ENCODE results near the gene SLC25A43.
"Not testable (repeated sequence)": the region's sequence is repeated elsewhere in the genome, so short reads cannot be mapped to it uniquely, and the experiment has no call there.

Gene SLC25A43

DNA sequence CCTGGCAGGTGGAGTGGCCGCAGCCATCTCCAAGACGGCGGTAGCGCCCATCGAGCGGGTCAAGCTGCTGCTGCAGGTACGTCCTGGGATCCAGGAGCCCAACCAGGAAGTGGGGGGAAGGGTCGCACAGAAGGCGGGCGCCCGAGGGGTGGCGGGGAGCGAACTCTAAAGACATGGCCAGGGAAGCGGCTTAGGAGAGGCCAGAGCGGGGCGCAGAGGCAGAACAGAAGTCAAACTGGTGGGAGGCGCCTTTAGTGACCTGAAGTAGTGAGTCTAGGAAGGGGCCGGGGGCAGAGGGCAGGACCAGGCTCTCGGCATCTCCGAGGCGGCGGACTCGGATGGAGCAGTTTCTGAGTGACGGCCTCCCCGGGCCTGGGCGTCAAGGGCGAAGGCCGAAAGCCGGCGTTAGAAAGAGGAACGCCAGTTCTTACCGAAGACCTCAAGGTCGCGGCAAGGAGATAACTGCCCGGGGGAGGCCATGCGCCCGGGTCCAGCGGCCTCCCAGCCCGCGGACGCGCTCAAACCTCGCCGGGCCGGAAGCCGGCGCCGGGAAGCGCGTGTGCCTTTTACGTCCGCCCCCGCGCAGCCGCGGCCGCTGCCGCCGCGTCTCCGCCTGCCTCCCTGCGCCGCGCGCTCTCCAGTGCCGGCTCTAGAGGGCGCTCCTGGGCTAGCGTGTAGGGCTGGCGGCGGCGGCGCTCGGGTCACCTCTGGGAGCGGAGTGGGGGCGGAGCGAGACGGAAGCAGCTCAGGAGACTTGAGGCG lies 69.6 kb downstream of the SLC25A43 start:
- DNase-seq (ENCODE audit: low spot score), result peak; percentile 79

DNA sequence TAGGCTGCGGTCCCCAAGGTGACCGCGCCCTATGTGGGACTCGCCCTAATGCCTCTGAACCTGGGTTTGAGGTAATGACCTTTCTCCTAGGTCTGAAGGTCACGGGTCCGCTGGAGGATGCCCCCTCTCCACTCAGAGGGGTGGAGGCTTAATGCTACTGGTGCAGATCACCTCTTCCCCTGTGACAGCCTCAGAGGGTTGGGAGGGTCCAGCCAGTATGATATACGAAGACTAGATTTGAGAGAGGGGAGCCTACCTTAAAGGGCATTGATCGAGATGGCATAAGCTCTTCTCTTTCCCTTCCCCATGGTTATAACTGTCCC lies 70.1 kb downstream of the SLC25A43 start:
- DNase-seq (ENCODE audit: low spot score), result no peak

DNA sequence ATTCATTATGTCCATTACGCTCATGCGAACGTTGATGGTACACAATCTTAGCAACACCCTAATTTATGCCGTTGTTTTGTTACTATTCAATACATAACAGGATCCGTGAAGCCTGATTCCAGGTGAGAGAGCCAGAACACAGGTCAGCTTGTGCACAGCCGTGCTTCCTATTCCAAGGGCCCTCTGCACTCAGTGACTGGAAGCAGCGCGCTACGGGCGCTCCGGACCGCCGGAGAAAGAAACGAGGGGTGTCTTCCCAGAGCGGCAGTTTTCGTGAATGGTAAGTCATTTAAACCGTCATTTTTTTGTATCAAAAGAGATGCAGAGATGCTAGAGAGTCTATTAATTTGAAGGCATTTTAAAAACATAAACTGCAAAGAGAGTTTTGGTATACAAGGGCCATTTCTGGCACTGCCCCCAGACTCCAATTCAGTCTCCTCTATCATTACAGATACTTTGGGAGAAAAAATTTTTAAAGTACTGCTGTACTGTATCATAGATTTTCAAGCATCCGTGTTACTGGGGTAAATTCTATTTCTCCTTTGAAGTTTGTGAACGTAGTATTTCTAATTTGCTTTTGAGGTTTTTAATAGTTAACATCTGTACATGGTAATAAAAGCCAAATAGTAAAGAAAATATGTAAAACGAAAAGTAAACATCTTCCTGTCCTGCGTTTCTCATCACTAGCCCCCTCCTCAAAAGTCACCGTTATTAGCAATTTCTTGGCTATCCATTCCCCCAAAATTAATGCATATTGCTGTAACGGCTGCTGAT lies 75.7 kb downstream of the SLC25A43 start:
- DNase-seq (ENCODE audit: low spot score), result no peak

DNA sequence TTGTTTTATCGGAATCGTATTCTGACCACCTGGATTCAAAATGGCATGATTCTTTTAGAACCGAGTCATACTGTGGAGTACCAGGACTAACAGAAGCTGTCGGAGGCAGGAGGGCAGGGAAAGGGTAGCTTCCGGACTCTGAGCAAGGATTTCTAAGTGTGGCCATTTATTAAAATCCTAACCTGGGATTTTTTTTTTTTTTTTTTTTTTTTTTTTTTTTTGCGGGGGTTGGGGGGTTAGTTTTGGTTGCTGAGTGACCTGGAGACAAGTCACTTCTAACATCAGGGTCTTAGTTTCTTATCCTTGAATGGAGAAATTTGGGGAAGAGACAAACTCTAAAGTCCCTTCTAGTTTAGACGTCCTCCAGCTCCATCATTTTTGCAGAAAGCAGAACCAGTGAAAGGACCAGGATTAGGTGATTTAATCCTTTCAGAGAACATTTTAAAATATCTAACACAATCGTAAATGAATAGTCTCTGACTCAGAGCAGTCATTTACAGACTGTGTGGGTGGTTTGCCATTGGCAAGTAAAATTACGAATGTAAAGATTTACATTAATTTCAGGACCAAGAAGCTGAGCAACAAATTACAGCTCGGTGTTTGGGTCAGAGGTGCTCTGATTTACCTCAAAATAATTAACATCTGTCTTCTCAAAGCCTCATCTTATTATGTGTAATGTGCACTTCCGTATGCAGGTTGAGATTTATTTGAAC lies 76.4 kb downstream of the SLC25A43 start:
- no peak for DNase-seq (ENCODE audit: low spot score)

DNA sequence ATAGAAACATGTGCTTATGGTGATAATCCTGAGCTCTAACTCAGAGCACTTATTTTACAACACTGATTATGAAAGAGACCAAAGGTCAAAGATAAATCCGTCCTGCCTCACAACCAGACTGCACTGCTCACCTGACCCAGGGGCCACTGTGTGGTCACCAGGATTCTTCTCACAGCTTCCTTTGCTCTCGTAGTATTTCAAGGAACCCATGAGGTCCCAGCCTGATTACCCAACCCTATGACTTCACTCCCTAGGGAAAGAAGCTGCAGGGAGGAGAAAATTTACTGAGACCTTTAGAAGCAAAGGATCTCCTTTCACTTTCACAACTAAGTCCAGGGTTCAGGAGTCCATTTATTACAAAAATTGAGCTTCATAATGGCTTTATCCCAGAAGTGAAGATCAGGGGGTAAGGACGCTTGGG lies 78.7 kb downstream of the SLC25A43 start:
- no peak for DNase-seq (ENCODE audit: low spot score)

DNA sequence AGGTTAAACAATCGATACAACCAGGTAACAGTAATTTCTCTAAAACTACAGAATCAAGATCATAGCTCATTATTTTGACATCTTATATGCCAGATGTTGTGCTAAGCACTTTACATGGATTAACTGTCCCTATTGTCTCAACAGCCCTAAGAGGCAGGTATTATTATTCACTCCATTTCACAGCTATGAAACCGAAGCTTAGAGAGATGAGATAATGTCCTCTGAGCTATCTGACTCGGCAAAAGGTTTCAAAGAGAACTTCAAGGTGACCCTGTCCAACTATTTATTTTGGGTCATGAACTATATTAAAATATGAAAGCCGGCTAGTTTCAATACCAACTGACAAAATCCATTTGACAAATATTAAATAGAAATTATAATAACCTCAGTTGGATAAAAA lies 79.4 kb downstream of the SLC25A43 start:
- no peak for DNase-seq (ENCODE audit: low spot score)

DNA sequence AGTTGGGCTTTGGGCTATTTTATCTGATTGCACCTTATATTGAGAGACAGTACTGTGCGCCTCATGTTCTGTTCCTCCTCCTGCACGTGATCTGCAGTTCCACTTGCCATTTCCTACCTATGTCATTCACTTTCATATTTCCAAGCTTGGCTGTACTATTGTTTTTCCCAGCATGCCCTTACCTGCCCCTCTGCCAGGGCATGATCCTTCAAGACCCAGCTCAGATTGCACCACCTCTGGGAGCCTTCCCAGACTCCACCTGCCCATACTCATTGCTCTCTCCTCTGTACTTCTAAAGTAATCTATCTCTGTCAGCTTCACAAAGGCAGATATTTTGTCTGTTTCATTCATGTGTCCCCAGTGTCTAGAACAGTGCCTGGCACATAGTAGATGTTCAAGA lies 80.7 kb downstream of the SLC25A43 start:
- DNase-seq (ENCODE audit: low spot score), result no peak

DNA sequence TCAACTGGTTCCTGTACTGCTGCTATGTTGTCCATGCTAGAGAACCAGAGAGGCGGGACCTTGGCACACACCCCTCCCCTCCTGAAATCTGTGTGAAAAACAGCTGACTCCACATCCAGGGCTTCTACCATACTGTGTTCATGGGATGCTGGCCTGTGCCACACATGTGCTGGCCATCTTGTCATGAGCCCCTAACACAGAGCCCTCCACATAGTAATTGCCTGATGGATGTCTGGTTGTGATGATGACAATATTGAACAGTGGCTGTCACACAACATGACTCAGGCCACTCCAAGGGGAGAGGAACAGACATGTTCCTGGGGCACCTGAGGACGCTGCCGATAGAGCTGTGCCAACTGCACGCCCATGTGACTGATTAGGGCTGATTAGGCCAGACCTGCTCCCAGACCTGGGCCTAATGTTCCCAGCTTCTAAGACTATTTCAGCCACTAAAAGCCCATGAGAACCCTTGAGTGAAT lies 82.2 kb downstream of the SLC25A43 start:
- DNase-seq (ENCODE audit: low spot score), result no peak

DNA sequence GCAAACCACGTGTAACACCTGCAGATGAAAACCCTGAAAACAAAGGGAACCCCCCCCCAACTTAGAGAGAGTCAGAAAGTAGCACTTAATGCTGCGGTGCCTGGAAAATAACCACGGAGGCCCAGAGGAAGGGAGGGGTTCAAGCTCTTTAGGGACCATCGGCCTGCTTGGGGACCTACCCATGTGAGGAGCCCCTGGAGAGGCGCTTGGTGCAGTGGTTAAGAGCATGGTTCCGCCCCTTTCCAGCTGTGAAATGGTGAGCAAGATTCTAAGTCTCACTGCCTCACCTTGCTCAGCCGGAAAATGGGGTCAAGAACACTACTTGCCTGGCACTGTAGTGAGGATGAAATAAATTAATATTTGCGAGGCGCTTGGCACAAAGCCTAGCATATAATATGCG lies 82.9 kb downstream of the SLC25A43 start:
- no peak for DNase-seq (ENCODE audit: low spot score)

DNA sequence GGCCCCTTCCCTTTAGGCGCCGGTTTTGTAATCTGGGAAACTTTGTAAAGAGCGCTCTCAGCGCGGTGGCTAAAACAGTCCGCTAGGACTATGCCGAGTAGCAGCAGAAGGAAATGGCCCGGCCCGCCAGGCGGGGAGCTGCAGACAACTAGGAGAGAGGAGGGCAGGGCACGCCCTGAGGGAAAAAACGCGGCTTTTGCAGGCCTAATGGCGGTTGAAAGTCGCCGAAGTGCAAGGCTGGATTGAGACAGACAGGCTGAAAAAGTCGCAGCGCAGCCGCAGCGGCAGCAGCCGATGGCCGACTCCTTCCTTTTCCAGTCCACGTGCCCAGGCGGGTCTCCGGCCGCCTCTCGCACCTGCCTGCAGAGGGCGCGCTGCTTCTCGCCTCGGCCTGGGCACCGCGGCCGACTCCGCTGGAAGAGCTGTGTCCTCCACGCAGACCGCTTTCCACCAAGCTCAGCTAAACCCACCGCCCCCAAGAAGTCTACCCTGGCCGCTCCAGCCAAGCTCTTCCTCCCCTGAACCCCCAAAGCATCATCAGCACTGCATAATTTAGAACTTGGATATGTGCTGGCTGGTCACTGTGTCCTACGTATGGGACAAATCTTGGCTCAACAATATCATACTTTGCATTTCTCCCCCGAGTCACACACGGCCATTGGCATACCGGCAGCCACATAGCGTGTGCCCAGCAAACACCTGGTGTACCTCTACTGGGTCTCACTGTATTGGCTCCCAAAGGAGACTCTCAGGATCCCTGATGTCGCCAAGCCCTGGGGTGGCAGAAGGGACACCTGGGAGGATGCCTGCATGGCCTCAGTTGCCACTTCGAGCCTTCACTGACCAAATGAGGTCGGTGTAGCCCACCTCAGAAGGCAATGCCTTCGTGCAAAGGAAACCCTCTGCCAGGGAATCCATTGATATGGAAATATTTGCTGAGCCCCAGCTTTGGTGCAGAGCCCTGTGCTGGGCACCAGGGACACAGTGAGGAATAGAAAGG lies 83.6 kb downstream of the SLC25A43 start:
- DNase-seq (ENCODE audit: low spot score), result no peak

DNA sequence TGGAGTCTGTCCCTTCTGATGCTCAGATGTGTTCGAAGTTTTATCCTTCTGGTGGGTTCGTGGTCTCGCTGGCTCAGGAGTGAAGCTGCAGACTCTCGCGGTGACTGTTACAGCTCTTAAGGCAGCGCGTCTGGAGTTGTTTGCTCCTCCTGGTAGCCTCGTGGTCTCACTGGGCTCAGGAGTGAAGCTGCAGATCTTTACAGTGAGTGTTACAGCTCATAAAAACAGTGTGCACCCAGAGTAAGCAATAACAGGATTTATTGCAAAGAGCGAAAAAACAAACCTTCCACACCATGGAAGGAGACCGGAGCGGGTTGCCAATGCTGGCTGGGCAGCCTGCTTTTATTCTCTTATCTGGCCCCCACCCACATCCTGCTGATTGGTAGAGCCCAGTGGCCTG lies 87.6 kb downstream of the SLC25A43 start:
- DNase-seq (ENCODE audit: low spot score), result no peak

DNA sequence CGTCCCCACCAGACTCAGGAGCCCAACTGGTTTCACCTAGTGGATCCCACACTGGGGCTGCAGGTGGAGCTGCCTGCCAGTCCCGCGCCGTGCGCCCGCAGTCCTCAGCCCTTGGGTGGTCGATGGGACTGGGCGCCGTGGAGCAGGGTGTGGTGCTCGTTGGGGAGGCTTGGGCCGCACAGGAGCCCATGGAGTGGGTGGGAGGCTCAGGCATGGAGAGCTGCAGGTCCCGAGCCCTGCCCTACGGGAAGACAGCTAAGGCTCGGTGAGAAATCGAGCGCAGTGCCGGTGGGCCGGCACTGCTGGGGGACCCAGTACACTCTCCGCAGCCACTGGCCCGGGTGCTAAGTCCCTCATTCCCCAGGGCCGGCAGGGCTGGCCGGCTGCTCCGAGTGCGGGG lies 88.6 kb downstream of the SLC25A43 start:
- not testable (repeated sequence) for DNase-seq (ENCODE audit: low spot score)

DNA sequence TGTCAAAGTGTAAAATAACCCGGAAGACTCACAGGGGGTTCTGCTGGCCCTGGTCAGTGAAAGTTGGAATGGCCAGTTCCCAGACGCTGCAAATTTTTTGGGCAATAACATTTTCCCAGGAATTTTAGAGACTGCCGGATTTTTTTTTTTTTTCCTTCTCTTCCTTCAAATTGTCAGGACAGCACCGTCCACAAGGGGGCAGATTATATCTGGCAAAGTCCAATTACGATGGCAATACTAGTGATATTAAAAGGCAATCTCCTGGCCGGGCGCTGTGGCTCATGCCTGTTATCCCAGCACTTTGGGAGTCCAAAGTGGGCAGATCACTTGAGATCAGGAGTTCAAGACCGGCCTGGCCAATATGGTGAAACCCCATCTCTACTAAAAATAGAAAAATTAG lies 89.6 kb downstream of the SLC25A43 start:
- no peak for DNase-seq (ENCODE audit: low spot score)

DNA sequence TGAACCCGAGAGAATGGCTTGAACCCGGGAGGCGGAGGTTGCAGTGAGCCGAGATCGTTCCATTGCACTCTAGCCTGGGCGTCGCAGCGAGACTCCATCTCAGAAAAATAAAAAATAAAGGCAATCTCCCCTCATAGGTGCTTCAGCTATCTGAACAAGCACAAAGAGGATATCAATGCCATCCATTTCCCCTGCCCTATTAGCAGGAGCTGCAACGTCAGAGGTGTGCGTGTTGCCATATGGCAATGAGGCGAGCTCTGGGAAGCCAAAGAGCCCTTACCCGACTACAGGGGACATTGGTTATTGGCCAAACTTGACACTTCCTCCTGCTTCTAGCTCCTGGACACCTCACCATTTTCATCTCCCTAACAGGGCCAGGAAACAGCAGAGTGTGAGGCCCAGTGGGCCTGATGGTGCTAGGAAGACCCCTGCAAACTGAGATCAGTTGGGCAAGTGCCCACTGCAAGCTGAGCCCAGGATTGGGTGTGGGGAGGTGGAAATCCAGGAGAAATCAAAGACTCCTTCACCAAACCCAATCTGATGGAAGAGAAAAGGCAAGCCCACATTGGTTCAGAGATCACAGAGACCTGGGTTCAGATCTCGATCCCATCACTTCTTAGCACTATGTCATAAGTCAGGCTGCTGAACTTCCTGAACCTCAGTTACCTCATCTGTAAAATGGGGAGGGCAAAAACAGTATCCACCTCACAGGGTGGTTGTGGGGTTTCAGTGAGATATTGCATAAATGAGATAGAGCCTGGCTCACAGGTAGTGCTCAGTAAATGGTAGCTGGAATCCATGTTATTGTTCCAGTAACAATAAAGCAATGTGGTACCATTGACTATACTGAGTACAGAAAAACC lies 90.3 kb downstream of the SLC25A43 start:
- no peak for DNase-seq (ENCODE audit: low spot score)

DNA sequence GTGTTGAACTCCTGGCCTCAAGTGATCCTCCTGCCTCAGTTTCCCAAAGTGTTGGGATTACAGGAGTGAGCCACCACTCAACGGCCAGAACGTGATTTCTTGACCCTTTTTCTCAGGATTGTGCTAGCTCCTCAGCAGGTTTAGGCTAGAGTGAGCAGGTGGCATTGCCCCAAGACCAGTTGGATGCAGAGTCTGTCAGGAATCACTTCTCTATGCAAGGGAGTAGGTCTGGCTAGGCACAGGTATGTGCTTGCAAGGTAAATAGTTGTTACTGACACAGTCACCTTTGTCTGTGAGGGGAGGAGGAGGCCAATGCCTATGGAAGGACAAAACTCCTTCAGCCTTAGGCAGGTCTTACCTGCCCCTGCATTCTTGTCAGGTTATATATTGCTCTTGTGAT lies 93.3 kb downstream of the SLC25A43 start:
- DNase-seq (ENCODE audit: low spot score), result no peak

DNA sequence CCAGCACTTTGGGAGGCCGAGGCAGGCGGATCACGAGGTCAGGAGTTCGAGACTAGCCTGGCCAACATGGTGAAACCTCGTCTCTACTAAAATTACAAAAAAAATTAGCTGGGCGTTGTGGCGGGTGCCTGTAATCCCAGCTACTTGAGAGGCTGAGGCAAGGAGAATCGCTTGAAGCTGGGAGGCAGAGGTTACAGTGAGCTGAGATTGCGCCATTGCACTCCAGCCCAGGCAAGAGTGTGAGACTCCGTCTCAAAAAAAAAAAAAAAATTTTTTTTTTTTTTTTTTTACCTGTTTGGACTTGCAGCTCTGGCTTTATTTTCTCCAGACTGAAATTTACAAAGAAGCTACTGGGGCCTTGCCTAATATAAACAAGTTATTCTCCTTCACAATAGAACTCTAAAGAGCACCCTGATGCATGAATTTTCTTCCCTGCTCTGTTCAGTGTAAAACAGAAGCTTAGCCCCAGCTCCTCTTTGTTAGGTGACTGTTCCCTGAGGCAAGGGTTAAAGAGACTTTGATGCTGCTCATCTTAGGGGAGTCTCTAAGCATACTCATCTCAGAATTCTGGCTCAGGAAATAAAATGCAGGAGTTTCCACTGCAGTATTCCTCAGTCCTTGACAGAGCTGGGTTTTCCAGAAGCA lies 94.8 kb downstream of the SLC25A43 start:
- not testable (repeated sequence) for DNase-seq (ENCODE audit: low spot score)

DNA sequence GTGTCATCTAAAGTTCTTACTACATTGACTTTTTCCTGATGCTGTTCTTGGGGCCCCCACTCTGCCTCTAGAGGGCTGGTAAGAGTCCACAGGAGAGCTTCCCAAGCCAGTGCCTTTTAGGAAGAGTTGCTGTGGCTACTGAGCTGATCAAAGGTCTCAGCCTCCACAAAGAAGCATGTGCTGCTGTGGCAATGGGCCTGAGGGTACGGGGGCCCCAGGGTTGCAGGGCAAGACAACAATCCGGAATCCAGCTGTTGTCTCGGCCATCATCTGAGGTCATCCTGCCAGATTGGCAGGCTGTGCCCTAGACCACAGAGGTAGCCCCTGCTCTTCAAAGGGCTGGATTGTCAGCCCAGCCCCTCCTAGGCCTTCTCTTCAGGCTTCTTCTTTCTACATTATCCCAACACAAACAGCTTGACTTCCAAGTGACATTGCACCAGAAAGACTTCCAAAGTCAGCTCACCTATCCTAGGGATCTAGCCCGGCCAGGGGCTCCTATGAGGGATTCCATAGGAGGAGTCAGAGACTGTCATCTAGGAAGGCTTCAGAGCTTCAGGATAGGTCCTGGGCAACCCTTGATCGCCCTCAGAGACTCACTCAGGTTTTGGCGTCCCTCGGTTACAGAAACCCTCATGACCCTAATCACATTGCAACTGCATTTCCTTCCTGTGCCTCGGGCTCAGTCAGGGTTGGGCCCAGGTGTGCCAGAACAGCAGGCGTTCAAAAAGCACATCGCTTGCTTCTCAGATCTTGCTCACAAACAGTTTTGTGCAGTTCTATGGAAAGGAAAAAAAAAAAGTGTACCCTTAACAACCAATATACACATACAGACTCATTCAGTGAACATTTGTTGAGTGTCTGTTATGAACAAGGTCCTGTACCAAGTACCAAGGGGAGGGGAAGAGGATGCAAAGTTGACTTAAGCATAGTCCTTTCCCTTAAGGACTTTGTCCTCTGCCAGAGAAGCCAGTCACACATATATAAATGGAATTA lies 96.9 kb downstream of the SLC25A43 start:
- no peak for DNase-seq (ENCODE audit: low spot score)

DNA sequence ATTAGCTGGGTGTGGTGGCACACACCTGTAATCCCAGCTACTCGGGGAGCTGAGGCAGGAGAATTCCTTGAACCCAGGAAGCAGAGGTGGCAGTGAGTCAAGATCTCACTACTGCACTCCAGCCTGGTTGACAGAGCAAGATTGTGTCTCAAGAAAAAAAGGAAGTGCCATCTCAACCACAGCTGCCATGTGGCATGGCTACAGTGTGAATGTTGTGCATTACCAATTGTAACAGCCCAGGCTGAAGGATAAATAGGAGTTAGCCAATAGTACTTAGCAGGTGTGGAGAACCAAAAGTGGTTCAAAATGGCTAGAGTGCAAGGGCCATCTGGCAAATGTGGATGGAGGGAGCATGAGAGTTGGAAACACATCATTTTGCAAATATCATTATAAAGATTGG lies 98.0 kb downstream of the SLC25A43 start:
- DNase-seq (ENCODE audit: low spot score), result no peak
